GM21576 (cell line): ENCODE data around the gene HSPE1.
"Not testable (repeated sequence)": the region's sequence is repeated elsewhere in the genome, so short reads cannot be mapped to it uniquely, and the experiment has no call there.

ENCODE experiments used
- ATAC-seq: cut with Tn5 transposase; IDR thresholded peaks from one replicate; pipeline ENCODE4 v1.9.1; 2021; ENCODE audit warnings: mild to moderate bottlenecking, moderate library complexity; ENCODE audit not compliant: unreplicated experiment

Gene HSPE1

GRCh38 chr2:197499594-197500502 lies at the start of gene HSPE1, which contains the start of gene HSPD1:
Gene HSPE1 (plus strand): TSS chr2:197500379. CDS start chr2:197500437, 58 bp downstream.
Gene HSPD1 (minus strand): TSS chr2:197499840. CDS start chr2:197498848, 992 bp downstream.
- peak; percentile 75 for ATAC-seq

- no peak for ATAC-seq
Observed at GRCh38 chr2:197450465-197450864, 49.7 kb upstream of the HSPE1 start.

- ATAC-seq = not testable (repeated sequence)
Observed at GRCh38 chr2:197450935-197451358, 49.2 kb upstream of the HSPE1 start.

- no peak for ATAC-seq
Observed at GRCh38 chr2:197452754-197453122, 47.4 kb upstream of the HSPE1 start.

- peak; percentile 94 for ATAC-seq
Observed at GRCh38 chr2:197453123-197453913, 46.9 kb upstream of the HSPE1 start, which contains the start of gene COQ10B. Gene COQ10B (plus strand): TSS chr2:197453552. CDS start chr2:197453561, 9 bp downstream.

GRCh38 chr2:197453914-197454398 lies 46.2 kb upstream of the HSPE1 start:
- peak; percentile 32 for ATAC-seq

GRCh38 chr2:197454923-197455322 lies 45.3 kb upstream of the HSPE1 start:
- no peak for ATAC-seq

GRCh38 chr2:197455428-197455827 lies 44.8 kb upstream of the HSPE1 start:
- ATAC-seq = no peak

- ATAC-seq = no peak
Observed at GRCh38 chr2:197460649-197461048, 39.5 kb upstream of the HSPE1 start.

- ATAC-seq = no peak
Observed at GRCh38 chr2:197461057-197461456, 39.1 kb upstream of the HSPE1 start.

GRCh38 chr2:197464175-197464574 lies 36.0 kb upstream of the HSPE1 start:
- ATAC-seq = no peak

- ATAC-seq = no peak
Observed at GRCh38 chr2:197472166-197472565, 28.0 kb upstream of the HSPE1 start.

GRCh38 chr2:197477797-197478196 lies 22.4 kb upstream of the HSPE1 start:
- ATAC-seq = no peak

- no peak for ATAC-seq
Observed at GRCh38 chr2:197480165-197481036, 19.8 kb upstream of the HSPE1 start.

- not testable (repeated sequence) for ATAC-seq
Observed at GRCh38 chr2:197484248-197484647, 15.9 kb upstream of the HSPE1 start.

- no peak for ATAC-seq
Observed at GRCh38 chr2:197486175-197486574, 14.0 kb upstream of the HSPE1 start.

- ATAC-seq = no peak
Observed at GRCh38 chr2:197487385-197487784, 12.8 kb upstream of the HSPE1 start.

- no peak for ATAC-seq
Observed at GRCh38 chr2:197495433-197496134, 4.6 kb upstream of the HSPE1 start.

- no peak for ATAC-seq
Observed at GRCh38 chr2:197496695-197497094, 3.5 kb upstream of the HSPE1 start.

- ATAC-seq = no peak
Observed at GRCh38 chr2:197497326-197497725, 2.9 kb upstream of the HSPE1 start.
